HT1080 (cell line): ENCODE results near the gene MT1E. TPM values are rescaled to one million over a fixed set of nuclear protein-coding genes. Genes with fewer than 3 reads are reported as not detected.
"Not testable (repeated sequence)": the region's sequence is repeated elsewhere in the genome, so short reads cannot be mapped to it uniquely, and the experiment has no call there.

Experiments used
- DNase-seq: peaks from one replicate; pipeline ENCODE4 v3.0.0-alpha.2; 2015; ENCODE audit warnings: low read depth
- polyA plus RNA-seq, 2 experiments: library from polyadenylated mRNA; depleted of rRNA; stranded (reverse); fragments of >200 nt; gene quantifications; 2 replicates each; pipeline ENCODE4 v1.2.3, GENCODE V29; 2015
- total RNA-seq: library from RNA; depleted of rRNA; stranded (reverse); fragments of >200 nt; shearing (Covaris generic); gene quantifications from 2 replicates; pipeline ENCODE4 v1.2.3, GENCODE V29; 2014; rRNA removed

Gene MT1E
- 533 and 612 TPM in 2 replicates for total RNA-seq
- 140 and 217 TPM in 2 replicates for polyA plus RNA-seq (2015; cell fraction: cytosol; rRNA removed)
- polyA plus RNA-seq (2015; cell fraction: nucleus; rRNA removed): 61.9 and 63.0 TPM in 2 replicates

DNA sequence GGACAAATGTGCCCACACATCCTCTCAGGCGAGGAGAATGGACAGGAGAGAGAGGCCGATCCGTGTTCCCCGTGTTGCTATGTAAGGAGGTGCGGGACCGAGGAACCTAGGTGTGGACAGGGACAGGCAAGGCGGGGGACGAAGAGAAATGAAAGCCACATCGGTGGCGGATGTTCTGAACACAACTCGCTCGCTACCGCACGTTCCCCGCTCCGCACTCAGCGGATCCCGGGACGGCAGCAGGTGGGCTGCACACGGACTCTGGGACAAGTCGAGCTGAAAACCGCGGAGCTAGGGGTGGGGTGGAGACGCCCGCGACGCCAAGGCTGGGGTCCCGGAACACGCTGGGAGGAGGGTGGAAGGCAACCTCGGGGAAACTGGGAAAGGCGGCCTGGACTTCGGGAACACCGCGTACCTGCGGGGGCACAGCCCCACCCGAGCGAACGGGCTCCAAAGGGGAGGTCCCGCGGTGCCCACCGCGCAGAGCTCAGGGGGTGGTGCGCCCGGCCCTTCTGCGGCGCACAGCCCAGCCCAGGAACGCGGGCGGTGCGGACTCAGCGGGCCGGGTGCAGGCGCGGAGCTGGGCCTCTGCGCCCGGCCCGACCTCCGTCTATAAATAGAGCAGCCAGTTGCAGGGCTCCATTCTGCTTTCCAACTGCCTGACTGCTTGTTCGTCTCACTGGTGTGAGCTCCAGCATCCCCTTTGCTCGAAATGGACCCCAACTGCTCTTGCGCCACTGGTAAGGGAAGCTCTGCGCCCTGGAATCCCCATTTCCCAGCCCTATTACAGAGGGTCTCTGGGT is at the start of gene MT1E:
MT1E (plus strand) TSS at position 642 of the 803 bp plus-strand sequence; CDS start at position 713, 71 bp downstream.
- DNase-seq: peak; percentile 76

DNA sequence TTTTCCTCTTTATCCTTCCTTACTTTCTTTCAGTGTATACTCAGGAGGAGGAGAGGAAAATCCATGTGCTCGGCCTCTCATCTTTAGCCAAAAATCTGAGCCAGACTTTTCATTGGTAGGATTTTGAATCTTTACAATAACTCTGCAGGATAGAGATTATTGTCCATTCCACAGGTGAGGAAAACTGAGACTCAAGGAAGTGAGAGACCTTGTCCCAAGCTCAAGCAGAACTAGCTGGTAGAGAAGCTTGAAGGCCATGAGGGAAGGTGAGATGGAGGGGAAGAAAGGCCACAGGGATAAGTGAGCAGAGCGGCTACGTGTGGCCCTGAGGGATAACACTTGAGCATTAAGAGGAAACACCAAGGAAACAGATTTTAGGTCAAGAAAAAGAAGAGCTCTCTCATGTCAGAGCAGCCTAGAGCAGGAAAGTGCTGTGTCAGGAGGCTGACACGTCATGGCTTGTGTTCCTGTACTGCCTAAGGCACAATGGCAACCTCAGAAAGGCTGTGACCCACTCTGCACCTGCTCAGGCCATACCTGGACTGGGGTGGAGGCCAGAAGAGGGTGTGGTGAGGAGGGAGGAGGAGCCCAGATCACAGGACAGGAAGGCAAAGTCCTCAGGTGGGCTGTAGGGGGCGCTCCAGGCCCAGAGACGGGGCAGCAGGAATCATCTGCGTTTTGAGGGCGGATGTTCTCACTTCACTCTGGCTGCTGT is 48.8 kb upstream of the MT1E start:
- peak; percentile 67 for DNase-seq

DNA sequence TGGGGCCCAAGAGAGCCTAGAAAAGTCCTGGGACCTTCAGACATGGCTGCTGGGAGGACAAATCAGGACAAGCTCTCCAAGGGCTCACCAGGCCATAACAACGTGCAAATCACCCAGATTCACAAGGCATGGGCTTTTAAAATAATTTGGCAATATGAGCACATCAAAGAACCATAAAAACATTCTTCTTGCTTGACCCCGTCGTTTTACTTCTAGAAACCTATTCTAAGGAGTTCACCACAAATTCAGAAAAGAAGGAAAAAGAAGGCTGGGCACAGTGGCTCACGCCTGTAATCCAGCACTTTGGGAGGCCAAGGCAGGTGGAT is 48.3 kb upstream of the MT1E start:
- DNase-seq: no peak

DNA sequence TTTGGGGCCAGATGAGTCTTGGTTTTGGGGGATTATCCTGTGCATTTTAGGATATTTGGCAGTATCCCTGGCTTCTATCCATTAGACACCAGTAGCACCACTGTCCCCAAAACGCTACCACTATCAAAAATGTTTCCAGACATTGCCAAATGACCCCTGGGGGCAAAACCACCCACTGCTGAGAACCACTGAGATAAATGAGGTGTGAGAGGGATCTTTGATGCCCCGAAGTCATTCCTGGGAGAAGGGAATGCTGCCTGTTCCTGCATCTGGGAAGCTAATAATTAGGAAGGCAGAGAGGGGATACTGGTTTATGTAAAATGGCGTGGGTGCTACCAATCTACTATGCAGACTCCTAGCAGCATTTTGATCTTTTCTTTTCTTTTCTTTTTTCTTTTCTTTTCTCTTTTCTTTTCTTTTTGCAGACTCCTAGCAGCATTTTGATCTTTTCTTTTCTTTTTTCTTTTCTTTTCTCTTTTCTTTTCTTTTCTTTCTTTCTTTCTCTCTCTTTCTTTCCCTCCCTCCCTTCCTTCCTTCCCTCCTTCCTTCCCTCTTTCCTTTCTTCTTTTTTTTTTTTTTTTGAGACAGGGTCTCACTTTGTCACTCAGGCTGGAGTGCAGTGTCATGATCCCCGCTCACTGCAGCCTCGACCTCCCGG is 45.1 kb upstream of the MT1E start:
- no peak for DNase-seq

DNA sequence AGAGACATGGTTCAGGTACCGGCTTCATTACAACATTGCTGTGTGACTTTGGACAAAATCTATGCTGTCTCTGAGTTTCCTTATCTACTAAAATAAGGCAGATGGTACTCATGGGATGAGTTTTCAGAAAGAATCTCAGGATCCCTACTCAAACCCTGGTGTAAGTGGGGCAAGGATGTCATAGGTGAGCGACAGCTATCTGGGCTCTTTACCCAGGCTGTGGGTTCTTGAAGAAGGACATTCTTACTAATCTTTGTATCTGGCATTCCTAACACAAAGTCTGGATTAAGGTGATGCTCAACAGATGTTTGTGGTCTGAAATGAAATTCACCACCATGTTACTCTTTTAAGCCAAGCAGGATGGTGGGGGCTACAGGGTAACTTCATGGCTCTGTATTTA is 42.7 kb upstream of the MT1E start:
- not testable (repeated sequence) for DNase-seq

DNA sequence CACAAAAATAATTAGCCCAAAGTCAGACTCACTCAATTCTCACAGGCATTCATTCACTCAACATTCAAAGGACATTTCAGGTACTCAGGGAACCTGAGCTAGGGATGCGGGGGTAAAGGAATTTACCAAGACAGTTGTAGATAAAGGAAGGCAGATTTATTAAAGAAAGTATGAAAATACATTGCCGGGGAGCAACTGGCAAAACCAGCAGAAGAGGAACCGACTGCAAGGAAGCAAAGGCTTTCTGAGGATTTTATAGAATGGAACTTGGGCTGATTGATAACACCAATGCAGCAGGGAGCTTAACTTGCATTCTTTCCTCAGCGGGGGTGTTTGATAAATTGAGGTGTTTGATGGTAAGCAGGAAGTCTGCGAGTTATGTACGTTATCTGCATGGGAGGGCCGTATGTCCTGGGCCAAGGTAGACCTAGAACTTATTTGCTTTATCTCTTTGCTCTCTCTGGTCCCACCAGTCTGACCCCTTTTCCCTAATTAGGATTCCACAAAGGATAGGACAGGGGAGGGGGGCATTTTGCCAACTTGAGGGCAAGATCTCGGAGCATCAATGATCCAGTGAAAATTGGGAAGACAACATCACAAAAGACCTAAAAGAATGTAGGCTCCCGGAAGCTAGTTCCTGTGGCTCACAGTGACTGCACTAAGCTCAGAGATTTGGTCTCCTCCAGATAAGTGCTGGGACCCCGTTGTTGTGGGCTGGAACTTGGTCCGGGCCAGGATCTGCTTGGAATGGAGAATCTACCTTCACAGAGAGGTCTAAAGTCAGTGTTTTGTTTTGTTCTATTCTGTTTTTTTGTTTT is 42.0 kb upstream of the MT1E start:
- no peak for DNase-seq

DNA sequence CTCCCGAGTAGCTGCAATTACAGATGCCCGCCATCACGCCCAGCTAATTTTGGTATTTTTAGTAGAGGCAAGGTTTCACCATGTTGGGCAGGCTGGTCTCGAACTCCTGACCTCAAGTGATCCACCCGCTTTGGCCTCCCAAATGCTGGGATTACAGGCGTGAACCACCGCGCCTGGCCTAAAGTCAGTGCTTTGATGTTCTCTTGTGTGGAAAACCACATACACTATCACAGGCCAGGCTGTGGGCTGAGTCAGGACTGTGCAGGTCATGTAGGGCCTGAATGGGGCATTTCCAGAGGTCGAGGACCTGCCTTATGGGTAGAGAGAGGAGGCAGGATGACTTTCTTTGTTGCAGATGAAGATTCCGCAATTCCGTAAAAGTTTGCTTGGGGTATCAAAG is 41.3 kb upstream of the MT1E start:
- DNase-seq: no peak

DNA sequence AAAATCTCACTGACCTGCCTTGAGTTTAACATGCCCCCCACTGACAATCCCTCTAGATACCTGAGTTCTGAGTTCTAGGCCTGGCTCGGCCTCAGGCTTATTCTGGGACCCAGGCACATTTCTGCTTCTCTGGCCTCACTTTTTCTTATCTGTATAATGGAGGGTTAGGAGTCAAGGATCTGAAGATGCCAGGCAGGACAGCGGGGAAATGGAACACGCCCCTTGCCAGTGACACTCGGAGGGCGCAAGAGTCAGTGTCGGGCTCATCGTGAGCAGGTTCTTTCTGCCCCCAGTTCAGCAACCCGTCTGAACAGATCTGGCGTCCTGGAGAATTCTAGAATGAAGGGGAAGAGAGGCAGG is 36.8 kb upstream of the MT1E start:
- no peak for DNase-seq

DNA sequence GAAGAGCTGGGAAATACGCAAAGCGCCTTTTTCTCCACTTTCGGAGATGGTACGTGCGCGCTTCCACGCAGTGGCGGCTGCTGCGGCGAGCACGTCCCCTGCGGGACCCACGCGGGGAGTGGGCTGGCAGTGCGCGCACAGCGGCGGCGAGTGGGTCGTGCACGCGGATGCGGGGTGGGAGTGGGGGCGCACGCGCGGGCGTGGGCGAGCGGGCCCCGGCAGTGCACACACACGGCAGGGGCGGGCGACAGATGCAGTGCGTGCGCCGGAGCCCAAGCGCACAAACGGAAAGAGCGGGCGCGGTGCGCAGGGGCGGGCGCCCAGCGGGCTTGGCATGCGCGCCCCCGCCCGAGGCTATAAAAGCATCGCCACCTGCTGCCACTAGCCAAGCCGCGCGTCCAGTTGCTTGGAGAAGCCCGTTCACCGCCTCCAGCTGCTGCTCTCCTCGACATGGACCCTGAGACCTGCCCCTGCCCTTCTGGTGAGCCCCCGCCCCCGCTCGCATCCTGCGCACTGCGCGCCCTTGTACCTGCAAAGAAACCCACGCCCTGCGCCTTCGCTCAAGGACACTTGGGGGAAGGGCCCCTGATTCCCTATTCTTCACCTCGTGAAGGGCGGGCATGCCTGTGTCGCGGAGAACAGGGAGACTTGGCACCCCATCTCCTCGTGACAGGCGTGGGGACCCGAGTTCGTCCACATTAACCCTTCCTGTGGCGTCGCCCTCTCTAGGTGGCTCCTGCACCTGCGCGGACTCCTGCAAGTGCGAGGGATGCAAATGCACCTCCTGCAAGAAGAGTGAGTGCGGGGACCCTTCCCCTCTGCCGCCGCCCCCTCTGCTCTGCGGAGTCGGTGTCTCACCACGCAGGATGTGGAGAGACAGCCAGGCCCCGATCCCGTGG is 36.2 kb upstream of the MT1E start, which contains the start of gene MT3:
MT3 (plus strand) TSS at position 388 of the 899 bp plus-strand sequence; CDS start at position 451, 63 bp downstream.
- no peak for DNase-seq

DNA sequence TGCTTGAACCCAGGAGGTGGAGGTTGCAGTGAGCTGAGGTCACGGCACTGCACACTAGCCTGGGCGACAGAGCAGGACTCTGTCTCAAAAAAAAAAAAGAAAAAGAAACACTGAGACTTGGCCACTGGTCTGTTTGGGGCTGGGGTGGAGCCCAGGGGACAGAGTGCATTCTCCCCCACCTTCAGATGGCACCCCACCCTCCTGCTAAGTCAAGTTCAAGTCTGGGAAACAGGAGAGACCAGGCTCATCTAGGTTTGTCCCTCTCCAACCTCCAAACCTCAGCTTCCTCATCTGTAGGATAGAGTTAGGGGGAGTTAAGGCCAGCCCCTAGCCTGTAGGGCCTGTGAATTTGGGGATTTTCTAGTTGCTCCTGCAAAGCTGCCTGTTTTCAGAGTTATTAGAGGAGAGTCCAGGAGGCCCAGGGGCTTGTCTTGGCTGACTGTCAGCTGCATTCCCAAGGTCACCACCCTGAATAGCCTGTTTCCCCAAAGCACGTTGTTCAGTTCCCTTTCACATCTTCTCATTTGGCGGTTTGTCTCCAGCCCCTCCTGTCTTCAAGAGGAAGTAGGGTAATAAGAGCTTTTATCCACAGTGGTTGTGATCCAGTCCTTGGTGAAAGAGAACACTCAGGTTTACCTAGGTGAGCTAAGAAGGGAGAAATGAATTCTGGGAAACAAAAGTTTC is 34.1 kb upstream of the MT1E start:
- no peak for DNase-seq

DNA sequence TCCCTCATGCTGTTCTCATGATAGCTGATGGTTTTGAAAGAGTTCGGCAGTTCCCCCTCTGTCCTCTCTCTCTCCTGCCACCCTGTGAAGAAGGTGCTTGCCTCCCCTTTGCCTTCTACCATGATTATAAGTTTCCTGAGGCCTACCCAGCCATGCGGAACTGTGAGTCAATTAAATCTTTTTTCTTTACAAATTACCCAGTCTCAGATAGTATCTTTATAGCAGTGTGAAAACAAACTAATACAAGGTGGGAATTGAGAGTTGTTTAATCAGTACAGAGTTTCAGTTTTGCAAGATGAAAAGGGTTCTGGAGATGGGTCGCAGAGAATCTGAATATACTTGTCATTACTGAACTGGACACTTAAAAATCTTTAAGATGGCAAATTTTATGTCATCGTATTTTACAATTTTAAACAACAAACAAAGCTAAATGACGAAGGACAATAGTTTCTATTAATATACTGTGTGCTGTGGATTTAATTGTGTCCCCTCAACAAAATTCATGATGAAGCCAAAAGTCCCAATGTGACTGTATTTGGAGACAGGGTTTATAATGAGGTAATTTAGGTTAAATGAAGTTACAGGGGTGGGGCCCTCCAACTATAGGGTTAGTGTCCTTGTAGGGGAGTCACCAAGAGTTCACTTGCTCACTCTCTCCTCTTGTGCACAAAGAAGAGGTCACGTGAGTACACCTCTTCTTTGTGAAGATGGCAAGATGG is 31.8 kb upstream of the MT1E start:
- no peak for DNase-seq

DNA sequence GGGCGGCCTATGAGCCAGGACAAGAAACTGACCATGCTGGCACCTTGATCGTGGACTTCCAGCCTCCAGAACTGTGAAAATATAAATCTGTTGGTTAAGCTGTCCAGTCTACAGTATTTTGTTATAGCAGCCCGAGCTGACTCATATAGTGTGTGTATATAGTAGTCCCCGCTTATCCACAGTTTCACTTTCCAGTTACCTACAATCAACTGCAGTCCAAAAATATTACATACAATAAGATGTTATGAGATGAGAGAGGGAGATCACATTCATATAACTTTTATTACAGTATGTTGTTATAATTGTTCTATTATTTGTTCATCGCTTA is 31.3 kb upstream of the MT1E start:
- DNase-seq: no peak

DNA sequence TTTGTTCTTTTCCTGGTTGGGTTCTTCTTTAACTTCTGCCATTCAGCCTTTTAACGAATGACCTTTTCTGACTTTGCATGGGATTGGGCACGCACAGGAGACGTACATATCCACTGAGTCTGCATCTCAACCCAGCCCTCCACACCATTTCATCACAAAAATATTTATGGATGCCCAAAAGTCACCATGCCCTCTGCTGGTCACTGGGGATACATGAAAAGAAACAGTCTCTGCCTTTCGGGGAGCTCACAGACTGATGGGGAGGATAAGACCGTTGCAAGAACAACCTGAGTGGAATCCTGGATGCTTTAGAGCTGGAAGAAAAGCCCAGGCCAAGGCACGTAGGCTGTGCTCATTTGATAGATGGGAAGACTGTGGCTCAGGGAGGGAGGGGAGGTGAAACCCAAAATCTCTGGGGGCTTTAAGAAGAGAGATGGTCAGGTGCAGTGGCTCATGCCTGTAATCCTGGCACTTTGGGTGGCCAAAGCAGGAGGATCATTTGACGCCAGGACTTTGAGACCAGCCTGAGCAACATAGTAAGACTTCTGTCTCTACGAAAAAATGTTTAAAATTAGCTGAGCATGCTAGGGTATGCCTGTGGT is 25.1 kb upstream of the MT1E start:
- peak; percentile 60 for DNase-seq

DNA sequence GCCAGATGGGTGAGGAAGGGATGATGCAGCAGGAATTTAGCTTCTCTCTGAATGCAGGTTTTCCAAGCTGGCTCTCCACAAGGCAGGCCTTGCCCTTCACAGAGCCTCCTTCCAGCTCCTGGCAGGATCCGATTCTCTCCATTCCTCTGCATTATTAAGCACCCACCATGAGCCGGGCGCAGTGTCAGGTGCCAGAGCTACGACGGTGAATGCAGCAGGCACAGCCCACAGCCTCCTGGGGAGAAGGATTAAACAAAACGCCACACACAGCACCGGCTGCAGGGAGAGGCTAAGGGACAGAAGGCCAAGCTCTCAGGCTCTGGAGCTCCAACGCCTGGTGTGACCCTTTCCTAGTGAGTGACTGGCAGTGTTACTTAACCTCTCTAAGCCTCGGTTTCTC is 24.3 kb upstream of the MT1E start:
- DNase-seq: no peak

DNA sequence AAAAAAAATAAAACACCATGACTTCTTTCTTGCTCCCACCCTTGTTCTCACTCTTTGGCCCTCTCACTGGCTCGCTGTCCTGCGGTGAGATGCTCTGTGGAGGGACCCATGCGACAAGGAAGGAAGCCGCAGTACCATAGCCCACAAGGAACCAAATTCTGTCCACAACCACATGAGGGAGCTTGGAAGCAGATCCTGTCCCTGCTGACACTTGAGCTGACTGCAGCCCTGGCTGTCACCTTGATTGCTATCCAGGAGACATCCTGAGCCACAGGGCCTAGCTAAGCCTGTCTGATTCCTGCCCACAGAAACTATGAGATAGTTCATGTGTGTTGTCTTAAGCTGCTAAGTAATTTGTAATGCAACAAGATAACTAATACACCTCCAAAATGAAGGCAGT is 22.0 kb upstream of the MT1E start:
- no peak for DNase-seq

DNA sequence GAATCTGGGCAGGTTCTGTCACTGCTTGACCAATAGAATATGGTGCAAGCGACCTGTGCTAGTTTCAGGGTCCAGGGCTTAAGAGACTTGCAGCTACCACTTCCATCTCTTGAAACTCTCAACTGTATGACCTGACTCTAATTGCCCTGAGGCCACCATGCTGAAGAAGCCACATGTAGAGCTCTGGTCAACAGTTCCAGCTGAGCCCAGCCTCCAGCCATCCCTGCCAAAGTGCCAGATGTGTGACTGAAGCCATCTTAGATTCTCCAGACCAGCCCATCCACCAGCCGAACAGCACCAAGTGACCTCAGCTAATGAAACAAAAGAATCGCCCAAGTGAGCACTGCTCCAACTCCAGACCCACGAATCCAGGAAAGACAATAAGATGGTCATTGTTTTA is 20.6 kb upstream of the MT1E start:
- no peak for DNase-seq

DNA sequence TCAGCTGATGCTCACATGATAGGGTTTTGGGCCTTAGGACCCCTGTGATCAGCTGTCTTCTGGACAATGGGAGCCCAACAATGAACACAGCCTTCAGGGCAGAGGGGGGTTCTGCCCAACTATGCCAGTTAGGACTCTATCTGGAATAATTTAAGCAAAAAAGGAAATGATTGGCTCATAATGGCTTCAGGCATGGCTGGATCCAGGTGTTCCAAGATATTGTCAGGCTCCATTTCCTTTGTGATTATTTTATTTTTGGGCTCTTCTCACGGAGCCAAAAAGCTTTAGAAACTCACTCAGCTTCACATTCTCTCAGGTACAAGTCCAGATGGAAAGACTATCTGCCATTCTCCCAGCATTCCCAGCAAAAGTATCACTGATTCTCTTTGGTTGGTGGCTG is 20.1 kb upstream of the MT1E start:
- DNase-seq: no peak

DNA sequence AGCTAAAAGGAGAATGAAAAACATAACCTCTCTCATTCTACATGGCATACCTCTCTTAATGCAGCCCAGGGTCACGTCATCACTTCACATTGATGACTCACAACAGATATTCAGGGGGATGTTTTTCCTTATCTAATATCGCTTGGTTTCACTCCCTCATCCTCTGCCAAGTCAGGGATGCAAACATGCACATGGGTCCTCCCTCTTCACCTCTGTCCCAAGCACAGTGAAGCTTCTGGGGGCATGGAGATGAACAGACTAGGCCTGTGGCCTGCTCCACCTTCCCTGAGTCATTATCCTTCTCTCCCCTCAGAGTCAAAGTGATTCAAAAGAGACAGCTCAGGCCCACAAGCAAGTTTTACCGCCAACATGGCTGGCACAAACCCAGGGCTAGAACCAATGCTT is 19.5 kb upstream of the MT1E start:
- DNase-seq: peak; percentile 86
